MCF 10A (cell line): ENCODE data around the gene CHN1. TPM values are rescaled to one million over a fixed set of nuclear protein-coding genes. Genes with fewer than 3 reads are reported as not detected.

Experiments used
- BruUV-seq: library from RNA; stranded (reverse); fragments of 400-500 nt; replicated peaks from 2 replicates; lab custom pipeline; 2021; lab: Mats Ljungman, UMichigan
- CTCF ChIA-PET: fragments of 300-600 bp; sonication (Branson Sonifier 250); formaldehyde crosslinking; extraction: SDS; loops from one replicate; lab custom pipeline; 2021; ENCODE audit warnings: antibody characterized with exemption, inconsistent platforms; lab: Yijun Ruan, JAX
- POLR2A ChIA-PET: fragments of 300-600, 350-650 bp; sonication (Branson Sonifier 250); formaldehyde crosslinking; extraction: SDS; loops from one replicate; lab custom pipeline; 2020; ENCODE audit warnings: antibody characterized with exemption, inconsistent platforms; lab: Yijun Ruan, JAX
- DNase-seq: peaks from one replicate; pipeline ENCODE4 v3.0.0-alpha.2; 2018; ENCODE audit not compliant: unreplicated experiment
- H3K27ac Mint-ChIP-seq: one replicate; pipeline ENCODE4 v1.8.0; 2022; ENCODE audit warnings: mild to moderate bottlenecking, low read depth, mixed read lengths; ENCODE audit not compliant: unreplicated experiment
- H3K27me3 Mint-ChIP-seq: one replicate; pipeline ENCODE4 v1.8.0; 2022; ENCODE audit warnings: mixed read lengths; ENCODE audit not compliant: insufficient read depth, unreplicated experiment
- H3K36me3 Mint-ChIP-seq: one replicate; pipeline ENCODE4 v1.8.0; 2022; ENCODE audit warnings: mild to moderate bottlenecking, moderate library complexity, mixed read lengths; ENCODE audit not compliant: insufficient read depth, unreplicated experiment
- H3K4me1 Mint-ChIP-seq: one replicate; pipeline ENCODE4 v1.8.0; 2022; ENCODE audit warnings: mixed read lengths; ENCODE audit not compliant: insufficient read depth, unreplicated experiment
- H3K4me3 Mint-ChIP-seq: one replicate; pipeline ENCODE4 v1.8.0; 2022; ENCODE audit warnings: mild to moderate bottlenecking, moderate library complexity, mixed read lengths; ENCODE audit not compliant: unreplicated experiment
- H3K9me3 Mint-ChIP-seq: one replicate; pipeline ENCODE4 v1.8.0; 2022; ENCODE audit warnings: mixed read lengths; ENCODE audit not compliant: unreplicated experiment
- intact Hi-C: fragments of 100-400 bp; cut with micrococcal nuclease; formaldehyde crosslinking; loops from 2 replicates; pipeline ENCODE4 v1.14.1; 2022
- total RNA-seq: library from RNA; stranded (reverse); gene quantifications from 2 replicates; pipeline ENCODE4 v1.2.3, GENCODE V29; 2022
- TF ChIP-seq, protein P1 (sequence below): fragments of 200-600 bp; IDR thresholded peaks from one replicate; pipeline ENCODE4 v1.8.0; 2022; ENCODE audit warnings: antibody characterized with exemption, mild to moderate bottlenecking; ENCODE audit not compliant: unreplicated experiment

Gene CHN1
- total RNA-seq, 1 experiment from 2014 or later: 6.0 TPM

DNA sequence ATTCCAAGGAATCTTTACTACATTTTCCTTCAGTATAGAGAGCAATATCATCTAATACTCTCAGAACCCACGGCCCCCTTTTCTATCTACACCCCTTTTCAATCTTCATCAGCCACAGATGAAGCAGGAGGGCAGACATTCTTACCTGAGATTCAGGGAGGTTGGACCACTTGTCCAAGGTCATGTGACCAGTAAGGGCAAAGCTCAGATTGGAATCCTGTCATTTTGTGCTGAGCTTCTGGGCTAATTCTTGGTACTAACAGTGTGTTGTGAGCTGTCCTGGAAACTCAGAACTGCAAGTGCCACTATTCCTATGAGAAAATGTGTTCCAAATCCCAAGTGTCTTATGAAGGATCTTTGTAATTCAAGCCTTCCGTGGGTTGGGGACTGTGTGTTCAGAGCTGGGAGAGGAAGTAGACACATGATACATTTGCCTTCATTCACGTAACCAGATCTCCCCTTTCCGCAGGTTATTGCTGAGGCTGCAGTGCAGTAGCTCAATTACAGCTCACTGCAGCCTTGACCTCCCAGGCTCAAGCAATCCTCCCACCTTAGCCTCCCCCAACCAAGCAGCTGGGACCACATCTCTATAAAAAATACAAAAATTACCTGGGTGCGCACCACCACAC lies 244.2 kb downstream of the CHN1 start:
- no peaks in the 10 kb centered on the region for H3K27me3 Mint-ChIP-seq
- H3K4me1 Mint-ChIP-seq: no peaks in the 10 kb centered on the region
- no peaks in the 10 kb centered on the region for H3K36me3 Mint-ChIP-seq
- BruUV-seq: no TSS peak
- TF ChIP-seq, protein P1, sequence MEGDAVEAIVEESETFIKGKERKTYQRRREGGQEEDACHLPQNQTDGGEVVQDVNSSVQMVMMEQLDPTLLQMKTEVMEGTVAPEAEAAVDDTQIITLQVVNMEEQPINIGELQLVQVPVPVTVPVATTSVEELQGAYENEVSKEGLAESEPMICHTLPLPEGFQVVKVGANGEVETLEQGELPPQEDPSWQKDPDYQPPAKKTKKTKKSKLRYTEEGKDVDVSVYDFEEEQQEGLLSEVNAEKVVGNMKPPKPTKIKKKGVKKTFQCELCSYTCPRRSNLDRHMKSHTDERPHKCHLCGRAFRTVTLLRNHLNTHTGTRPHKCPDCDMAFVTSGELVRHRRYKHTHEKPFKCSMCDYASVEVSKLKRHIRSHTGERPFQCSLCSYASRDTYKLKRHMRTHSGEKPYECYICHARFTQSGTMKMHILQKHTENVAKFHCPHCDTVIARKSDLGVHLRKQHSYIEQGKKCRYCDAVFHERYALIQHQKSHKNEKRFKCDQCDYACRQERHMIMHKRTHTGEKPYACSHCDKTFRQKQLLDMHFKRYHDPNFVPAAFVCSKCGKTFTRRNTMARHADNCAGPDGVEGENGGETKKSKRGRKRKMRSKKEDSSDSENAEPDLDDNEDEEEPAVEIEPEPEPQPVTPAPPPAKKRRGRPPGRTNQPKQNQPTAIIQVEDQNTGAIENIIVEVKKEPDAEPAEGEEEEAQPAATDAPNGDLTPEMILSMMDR: no peak
- POLR2A ChIA-PET: no interaction called here
- DNase-seq: no peak
- H3K4me3 Mint-ChIP-seq: no peak overlapping the region
- CTCF ChIA-PET: interaction anchor here (0.8 to 3.8 kb wide), 2 partner anchors 11 to 61 kb away, joined by 3 to 27 read pairs; no protein-coding TSS in a partner anchor
- intact Hi-C loops: no loop called here
- H3K27ac Mint-ChIP-seq: no peak overlapping the region
- H3K9me3 Mint-ChIP-seq: no peaks in the 10 kb centered on the region

DNA sequence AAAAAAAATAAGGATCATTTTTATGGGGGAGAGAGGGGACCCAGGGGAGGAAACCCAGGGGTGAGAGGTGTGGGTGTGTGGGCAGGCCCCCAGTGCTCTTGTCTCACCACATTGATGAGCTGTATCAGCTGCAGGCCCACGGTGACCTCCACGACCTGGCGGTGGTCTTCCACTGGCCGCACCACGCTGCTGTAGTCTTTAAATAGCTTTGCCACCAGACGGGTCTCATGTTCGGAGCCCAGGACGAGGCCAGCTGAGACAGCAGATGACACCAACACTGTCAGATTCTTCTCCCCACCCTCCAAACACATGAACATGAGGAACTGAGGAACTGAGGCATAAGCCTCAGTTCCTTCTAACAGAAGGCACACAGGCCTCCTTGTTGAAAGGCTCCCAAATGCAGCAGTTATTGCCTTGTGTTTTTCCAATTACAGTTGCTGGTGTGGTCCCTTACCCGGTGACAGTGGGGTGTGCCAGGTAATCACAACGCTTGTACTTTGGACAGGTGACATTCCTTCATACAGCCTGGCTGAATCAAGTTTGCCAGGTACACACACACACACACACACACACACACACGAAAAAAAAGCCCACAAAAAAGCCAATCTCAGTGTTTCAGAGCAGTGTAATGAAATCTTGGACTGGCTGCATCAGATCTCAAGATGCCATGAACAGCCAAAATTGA lies 245.7 kb downstream of the CHN1 start:
- Mint-ChIP-seq H3K4me1 (no peaks in the 10 kb centered on the region), H3K4me3 (no peak overlapping the region), H3K36me3 (no peaks in the 10 kb centered on the region), H3K27me3 (no peaks in the 10 kb centered on the region), H3K9me3 (no peaks in the 10 kb centered on the region), H3K27ac (no peak overlapping the region)
- ChIA-PET CTCF (interaction anchor here (0.7 kb wide), 1 partner anchor 71 kb away, joined by 3 read pairs; no protein-coding TSS in a partner anchor), POLR2A (no interaction called here)
- intact Hi-C loops: no loop called here
- no peak for DNase-seq
- TF ChIP-seq, protein P1: no peak
- BruUV-seq: no TSS peak

DNA sequence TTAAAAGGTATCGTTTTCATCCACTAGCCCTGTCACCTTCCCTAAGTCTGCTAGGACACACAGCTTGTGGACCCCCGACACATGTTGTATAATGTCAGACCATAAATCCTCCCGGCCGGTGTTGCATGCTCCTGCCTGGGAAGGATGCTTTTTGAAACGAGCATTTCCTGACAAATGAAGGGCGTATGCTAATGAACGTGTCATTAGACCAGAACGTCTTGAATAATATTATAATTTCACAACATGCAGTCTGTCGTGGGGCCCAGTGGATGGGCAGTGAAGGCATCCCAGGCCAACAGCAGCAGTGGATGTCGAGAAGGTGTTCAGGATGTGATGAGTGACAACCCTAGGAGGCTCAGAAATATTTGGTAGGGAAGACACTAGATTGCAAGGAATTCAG lies 248.4 kb downstream of the CHN1 start:
- ChIA-PET POLR2A (no interaction called here), CTCF (interaction anchor here (1.5 kb wide), 1 partner anchor 8 kb away, joined by 7 read pairs; no protein-coding TSS in a partner anchor)
- no peaks in the 10 kb centered on the region for H3K9me3 Mint-ChIP-seq
- H3K4me1 Mint-ChIP-seq: no peaks in the 10 kb centered on the region
- TF ChIP-seq, protein P1: no peak
- intact Hi-C loops: no loop called here
- BruUV-seq: no TSS peak
- no peaks in the 10 kb centered on the region for H3K27me3 Mint-ChIP-seq
- H3K27ac Mint-ChIP-seq: no peak overlapping the region
- no peak for DNase-seq
- H3K4me3 Mint-ChIP-seq: no peak overlapping the region
- H3K36me3 Mint-ChIP-seq: no peaks in the 10 kb centered on the region

DNA sequence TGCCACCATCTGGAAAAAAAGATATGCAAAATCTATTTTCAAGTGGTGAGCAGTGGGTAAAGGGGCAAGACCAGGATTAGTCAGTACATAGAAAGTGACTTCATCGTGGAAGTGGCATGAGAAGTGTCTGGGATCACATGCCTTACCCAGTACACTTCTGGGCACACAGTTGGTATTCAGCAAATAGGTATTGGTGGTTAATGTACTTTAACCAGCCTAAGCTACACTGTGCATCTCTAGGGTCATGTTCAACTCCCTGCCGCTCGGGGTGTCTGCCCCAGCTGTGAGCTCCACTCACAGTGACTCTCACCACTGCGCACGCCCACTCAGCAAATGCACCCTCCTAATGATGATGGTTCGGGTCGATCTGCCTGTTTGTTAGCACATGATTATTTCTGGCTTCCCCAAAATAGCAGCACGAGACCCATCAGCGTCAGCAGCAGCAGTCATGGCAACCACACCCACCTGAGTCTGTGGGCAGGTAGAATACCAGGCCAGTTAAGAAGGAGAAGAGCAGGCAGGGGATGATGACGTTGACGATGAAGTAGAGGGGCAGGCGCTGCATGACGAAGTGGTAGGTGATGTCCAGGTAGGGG lies 252.0 kb downstream of the CHN1 start:
- H3K4me3 Mint-ChIP-seq: no peak overlapping the region
- CTCF ChIA-PET: interaction anchor here (0.5 to 1.5 kb wide), 4 partner anchors 10 to 477 kb away, joined by 3 to 5 read pairs (median 4); no protein-coding TSS in a partner anchor

More for the DNA sequence above, 252.0 kb downstream of the CHN1 start:
- H3K27me3 Mint-ChIP-seq: no peaks in the 10 kb centered on the region
- H3K9me3 Mint-ChIP-seq: no peaks in the 10 kb centered on the region
- BruUV-seq: no TSS peak
- no peaks in the 10 kb centered on the region for H3K36me3 Mint-ChIP-seq
- H3K4me1 Mint-ChIP-seq: peaks cover 5% of the 10 kb centered on the region
- intact Hi-C loops: no loop called here
- POLR2A ChIA-PET: no interaction called here
- no peak for DNase-seq
- TF ChIP-seq, protein P1: no peak
- H3K27ac Mint-ChIP-seq: no peak overlapping the region
